ENCODE data around the gene CD52. TPM values are rescaled to one million over a fixed set of nuclear protein-coding genes. Genes with fewer than 3 reads are reported as not detected.

The CD52 gene
- total RNA-seq, 1 experiment from 2014 or later, result 2.8 TPM

DNA sequence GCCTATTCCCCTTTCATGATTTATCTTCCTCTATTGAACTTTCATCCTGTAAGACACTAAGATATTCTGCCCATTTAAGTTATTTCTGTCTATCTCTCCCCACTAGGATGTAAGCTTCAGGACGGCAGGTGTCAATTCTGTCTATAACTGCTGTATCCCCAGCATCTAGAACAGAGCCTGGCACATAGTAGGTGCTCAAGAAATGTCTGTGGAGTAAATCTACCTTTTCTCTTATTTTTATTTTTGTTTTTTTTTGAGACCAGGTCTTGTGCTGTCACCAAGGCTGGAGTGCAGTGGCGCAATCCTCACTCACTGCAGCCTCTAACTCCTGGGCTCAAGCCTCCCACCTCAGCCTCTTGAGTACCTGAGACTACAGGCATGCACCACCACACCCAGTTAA, 5.6 kb downstream of the CD52 start:
- DNase-seq (ENCODE audit: low spot score), result no peak
- Mint-ChIP-seq H3K4me1 (peaks cover 6% of the 10 kb centered on the region), H3K27ac (no peak overlapping the region), H3K36me3 (peaks cover 24% of the 10 kb centered on the region), H3K9me3 (no peaks in the 10 kb centered on the region), H3K27me3 (ENCODE audit: low read depth) (no peaks in the 10 kb centered on the region), H3K4me3 (no peak overlapping the region)
- POLR2A ChIA-PET, result no interaction called here
- TF ChIP-seq, protein P1, sequence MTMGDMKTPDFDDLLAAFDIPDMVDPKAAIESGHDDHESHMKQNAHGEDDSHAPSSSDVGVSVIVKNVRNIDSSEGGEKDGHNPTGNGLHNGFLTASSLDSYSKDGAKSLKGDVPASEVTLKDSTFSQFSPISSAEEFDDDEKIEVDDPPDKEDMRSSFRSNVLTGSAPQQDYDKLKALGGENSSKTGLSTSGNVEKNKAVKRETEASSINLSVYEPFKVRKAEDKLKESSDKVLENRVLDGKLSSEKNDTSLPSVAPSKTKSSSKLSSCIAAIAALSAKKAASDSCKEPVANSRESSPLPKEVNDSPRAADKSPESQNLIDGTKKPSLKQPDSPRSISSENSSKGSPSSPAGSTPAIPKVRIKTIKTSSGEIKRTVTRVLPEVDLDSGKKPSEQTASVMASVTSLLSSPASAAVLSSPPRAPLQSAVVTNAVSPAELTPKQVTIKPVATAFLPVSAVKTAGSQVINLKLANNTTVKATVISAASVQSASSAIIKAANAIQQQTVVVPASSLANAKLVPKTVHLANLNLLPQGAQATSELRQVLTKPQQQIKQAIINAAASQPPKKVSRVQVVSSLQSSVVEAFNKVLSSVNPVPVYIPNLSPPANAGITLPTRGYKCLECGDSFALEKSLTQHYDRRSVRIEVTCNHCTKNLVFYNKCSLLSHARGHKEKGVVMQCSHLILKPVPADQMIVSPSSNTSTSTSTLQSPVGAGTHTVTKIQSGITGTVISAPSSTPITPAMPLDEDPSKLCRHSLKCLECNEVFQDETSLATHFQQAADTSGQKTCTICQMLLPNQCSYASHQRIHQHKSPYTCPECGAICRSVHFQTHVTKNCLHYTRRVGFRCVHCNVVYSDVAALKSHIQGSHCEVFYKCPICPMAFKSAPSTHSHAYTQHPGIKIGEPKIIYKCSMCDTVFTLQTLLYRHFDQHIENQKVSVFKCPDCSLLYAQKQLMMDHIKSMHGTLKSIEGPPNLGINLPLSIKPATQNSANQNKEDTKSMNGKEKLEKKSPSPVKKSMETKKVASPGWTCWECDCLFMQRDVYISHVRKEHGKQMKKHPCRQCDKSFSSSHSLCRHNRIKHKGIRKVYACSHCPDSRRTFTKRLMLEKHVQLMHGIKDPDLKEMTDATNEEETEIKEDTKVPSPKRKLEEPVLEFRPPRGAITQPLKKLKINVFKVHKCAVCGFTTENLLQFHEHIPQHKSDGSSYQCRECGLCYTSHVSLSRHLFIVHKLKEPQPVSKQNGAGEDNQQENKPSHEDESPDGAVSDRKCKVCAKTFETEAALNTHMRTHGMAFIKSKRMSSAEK (CRISPR knock-in tag; IDR thresholded peaks at IDR 0.05; ENCODE audit: borderline replicate concordance), result no peak
- TF ChIP-seq TEAD1 (CRISPR knock-in tag; IDR thresholded peaks at IDR 0.05) (no peak), NR1H2 (CRISPR knock-in tag; IDR thresholded peaks at IDR 0.05) (no peak)
- TF ChIP-seq, protein P2, sequence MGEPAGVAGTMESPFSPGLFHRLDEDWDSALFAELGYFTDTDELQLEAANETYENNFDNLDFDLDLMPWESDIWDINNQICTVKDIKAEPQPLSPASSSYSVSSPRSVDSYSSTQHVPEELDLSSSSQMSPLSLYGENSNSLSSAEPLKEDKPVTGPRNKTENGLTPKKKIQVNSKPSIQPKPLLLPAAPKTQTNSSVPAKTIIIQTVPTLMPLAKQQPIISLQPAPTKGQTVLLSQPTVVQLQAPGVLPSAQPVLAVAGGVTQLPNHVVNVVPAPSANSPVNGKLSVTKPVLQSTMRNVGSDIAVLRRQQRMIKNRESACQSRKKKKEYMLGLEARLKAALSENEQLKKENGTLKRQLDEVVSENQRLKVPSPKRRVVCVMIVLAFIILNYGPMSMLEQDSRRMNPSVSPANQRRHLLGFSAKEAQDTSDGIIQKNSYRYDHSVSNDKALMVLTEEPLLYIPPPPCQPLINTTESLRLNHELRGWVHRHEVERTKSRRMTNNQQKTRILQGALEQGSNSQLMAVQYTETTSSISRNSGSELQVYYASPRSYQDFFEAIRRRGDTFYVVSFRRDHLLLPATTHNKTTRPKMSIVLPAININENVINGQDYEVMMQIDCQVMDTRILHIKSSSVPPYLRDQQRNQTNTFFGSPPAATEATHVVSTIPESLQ (CRISPR knock-in tag; IDR thresholded peaks at IDR 0.05), result no peak
- CTCF ChIA-PET, result interaction anchor here (0.6 to 11.1 kb wide), 4 partner anchors 39 to 361 kb away, joined by 4 to 306 read pairs (median 14); partner anchors contain the start of gene SH3BGRL3
- no peak for ATAC-seq

DNA sequence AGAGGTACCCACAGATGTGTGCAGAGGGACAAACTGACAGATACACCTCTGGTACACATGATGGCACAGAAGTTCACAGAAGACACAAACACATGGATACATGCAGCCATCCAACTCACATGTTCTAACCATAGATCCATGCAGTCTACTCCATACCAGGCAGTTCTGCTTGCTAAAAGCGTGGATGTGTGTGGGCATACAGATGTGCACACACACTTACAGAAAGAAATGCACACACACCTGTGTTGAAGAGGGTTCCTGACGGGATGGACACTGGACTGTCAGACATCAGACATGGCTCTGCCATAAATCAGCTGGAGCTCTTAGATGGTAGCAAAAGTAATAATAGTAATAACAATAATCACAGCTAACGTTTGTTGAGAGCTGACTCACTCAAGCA, 6.8 kb downstream of the CD52 start:
- DNase-seq (ENCODE audit: low spot score) (no peak), ATAC-seq (no peak)
- H3K36me3 Mint-ChIP-seq, result peaks cover 24% of the 10 kb centered on the region
- CTCF ChIA-PET, result interaction anchor here (11.1 kb wide), 1 partner anchor 40 kb away, joined by 306 read pairs; the partner anchor contains the start of gene SH3BGRL3
- H3K4me1 Mint-ChIP-seq, result peaks cover 6% of the 10 kb centered on the region
- no peak overlapping the region for H3K4me3 Mint-ChIP-seq
- H3K9me3 Mint-ChIP-seq, result no peaks in the 10 kb centered on the region
- H3K27me3 Mint-ChIP-seq (ENCODE audit: low read depth), result no peaks in the 10 kb centered on the region
- no peak overlapping the region for H3K27ac Mint-ChIP-seq
- POLR2A ChIA-PET, result no interaction called here
- TF ChIP-seq HMGA2 (CRISPR knock-in tag; IDR thresholded peaks at IDR 0.05) (no peak), GRHL2 (CRISPR knock-in tag; IDR thresholded peaks at IDR 0.05; ENCODE audit: insufficient replicate concordance, severe bottlenecking) (no peak), EMX1 (CRISPR knock-in tag; IDR thresholded peaks at IDR 0.05) (no peak), SP1 (CRISPR knock-in tag; conservative IDR thresholded peaks at IDR 0.05) (no peak), ATF1 (CRISPR knock-in tag; IDR thresholded peaks at IDR 0.05) (no peak), TEAD1 (CRISPR knock-in tag; IDR thresholded peaks at IDR 0.05) (no peak), CREB1 (CRISPR knock-in tag; IDR thresholded peaks at IDR 0.05) (no peak), ZNF263 (CRISPR knock-in tag; IDR thresholded peaks at IDR 0.05; ENCODE audit: low read depth) (no peak), MXD4 (CRISPR knock-in tag; IDR thresholded peaks at IDR 0.05; ENCODE audit: borderline replicate concordance) (no peak)
- TF ChIP-seq, protein P3, sequence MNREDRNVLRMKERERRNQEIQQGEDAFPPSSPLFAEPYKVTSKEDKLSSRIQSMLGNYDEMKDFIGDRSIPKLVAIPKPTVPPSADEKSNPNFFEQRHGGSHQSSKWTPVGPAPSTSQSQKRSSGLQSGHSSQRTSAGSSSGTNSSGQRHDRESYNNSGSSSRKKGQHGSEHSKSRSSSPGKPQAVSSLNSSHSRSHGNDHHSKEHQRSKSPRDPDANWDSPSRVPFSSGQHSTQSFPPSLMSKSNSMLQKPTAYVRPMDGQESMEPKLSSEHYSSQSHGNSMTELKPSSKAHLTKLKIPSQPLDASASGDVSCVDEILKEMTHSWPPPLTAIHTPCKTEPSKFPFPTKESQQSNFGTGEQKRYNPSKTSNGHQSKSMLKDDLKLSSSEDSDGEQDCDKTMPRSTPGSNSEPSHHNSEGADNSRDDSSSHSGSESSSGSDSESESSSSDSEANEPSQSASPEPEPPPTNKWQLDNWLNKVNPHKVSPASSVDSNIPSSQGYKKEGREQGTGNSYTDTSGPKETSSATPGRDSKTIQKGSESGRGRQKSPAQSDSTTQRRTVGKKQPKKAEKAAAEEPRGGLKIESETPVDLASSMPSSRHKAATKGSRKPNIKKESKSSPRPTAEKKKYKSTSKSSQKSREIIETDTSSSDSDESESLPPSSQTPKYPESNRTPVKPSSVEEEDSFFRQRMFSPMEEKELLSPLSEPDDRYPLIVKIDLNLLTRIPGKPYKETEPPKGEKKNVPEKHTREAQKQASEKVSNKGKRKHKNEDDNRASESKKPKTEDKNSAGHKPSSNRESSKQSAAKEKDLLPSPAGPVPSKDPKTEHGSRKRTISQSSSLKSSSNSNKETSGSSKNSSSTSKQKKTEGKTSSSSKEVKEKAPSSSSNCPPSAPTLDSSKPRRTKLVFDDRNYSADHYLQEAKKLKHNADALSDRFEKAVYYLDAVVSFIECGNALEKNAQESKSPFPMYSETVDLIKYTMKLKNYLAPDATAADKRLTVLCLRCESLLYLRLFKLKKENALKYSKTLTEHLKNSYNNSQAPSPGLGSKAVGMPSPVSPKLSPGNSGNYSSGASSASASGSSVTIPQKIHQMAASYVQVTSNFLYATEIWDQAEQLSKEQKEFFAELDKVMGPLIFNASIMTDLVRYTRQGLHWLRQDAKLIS (CRISPR knock-in tag; IDR thresholded peaks at IDR 0.05; ENCODE audit: borderline replicate concordance), result no peak
- TF ChIP-seq, protein P4, sequence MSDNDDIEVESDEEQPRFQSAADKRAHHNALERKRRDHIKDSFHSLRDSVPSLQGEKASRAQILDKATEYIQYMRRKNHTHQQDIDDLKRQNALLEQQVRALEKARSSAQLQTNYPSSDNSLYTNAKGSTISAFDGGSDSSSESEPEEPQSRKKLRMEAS (CRISPR knock-in tag; IDR thresholded peaks at IDR 0.05), result no peak
- TF ChIP-seq, protein P5, sequence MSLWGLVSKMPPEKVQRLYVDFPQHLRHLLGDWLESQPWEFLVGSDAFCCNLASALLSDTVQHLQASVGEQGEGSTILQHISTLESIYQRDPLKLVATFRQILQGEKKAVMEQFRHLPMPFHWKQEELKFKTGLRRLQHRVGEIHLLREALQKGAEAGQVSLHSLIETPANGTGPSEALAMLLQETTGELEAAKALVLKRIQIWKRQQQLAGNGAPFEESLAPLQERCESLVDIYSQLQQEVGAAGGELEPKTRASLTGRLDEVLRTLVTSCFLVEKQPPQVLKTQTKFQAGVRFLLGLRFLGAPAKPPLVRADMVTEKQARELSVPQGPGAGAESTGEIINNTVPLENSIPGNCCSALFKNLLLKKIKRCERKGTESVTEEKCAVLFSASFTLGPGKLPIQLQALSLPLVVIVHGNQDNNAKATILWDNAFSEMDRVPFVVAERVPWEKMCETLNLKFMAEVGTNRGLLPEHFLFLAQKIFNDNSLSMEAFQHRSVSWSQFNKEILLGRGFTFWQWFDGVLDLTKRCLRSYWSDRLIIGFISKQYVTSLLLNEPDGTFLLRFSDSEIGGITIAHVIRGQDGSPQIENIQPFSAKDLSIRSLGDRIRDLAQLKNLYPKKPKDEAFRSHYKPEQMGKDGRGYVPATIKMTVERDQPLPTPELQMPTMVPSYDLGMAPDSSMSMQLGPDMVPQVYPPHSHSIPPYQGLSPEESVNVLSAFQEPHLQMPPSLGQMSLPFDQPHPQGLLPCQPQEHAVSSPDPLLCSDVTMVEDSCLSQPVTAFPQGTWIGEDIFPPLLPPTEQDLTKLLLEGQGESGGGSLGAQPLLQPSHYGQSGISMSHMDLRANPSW (CRISPR knock-in tag; conservative IDR thresholded peaks at IDR 0.05; ENCODE audit: low read depth), result no peak
- TF ChIP-seq, protein P6, sequence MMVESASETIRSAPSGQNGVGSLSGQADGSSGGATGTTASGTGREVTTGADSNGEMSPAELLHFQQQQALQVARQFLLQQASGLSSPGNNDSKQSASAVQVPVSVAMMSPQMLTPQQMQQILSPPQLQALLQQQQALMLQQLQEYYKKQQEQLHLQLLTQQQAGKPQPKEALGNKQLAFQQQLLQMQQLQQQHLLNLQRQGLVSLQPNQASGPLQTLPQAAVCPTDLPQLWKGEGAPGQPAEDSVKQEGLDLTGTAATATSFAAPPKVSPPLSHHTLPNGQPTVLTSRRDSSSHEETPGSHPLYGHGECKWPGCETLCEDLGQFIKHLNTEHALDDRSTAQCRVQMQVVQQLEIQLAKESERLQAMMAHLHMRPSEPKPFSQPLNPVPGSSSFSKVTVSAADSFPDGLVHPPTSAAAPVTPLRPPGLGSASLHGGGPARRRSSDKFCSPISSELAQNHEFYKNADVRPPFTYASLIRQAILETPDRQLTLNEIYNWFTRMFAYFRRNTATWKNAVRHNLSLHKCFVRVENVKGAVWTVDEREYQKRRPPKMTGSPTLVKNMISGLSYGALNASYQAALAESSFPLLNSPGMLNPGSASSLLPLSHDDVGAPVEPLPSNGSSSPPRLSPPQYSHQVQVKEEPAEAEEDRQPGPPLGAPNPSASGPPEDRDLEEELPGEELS (CRISPR knock-in tag; IDR thresholded peaks at IDR 0.05), result no peak
- TF ChIP-seq, protein P7, sequence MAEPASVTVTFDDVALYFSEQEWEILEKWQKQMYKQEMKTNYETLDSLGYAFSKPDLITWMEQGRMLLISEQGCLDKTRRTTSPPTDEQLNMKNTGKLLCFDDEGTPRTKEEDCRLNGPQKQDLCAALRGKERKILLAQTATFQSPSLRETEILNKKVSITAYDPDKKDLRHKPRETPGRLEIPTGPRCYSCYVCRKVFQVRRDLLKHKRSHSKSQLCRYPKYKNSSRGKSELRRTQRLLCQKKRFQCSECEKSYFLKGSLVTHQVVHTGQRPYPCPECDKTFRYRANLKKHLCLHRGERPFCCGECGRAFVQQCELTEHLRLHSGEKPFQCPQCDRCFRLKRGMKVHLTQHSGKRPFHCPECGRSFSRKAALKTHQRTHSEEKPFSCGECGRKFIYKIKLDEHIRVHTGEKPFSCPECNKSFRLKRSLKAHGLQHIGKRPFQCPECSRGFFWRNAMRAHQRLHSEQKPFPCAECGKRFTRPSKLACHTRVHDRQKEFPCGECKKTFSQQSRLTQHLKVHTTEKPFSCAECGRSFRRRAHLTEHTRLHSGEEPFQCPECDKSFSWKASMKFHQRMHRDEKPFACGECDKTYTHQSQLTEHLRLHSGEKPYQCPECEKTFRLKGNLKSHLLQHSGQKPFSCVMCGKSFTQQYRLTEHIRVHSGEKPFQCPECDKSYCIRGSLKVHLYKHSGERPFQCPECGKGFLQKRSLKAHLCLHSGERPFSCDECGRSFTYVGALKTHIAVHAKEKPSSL (CRISPR knock-in tag; conservative IDR thresholded peaks at IDR 0.05), result no peak

Data from WTC11 (cell line).